Effector memory CD8-positive, alpha-beta T cell (primary cell): Measurements from ENCODE around the gene B4GALNT1.

Source experiments
- ATAC-seq: fragments of 150-1000 bp; cut with Tn5 transposase; replicated peaks from 2 replicates; pipeline ENCODE4 v1.10.0; 2021; ENCODE audit warnings: mild to moderate bottlenecking, moderate library complexity
- DNase-seq, 3 experiments: peaks; one replicate each; pipeline ENCODE4 v3.0.0; 2021
- H3K27ac Mint-ChIP-seq, 2 donors: one replicate each; pipeline ENCODE4 v1.8.0; 2022; ENCODE audit warnings: mild to moderate bottlenecking in 2 of 2, mixed read lengths in 2 of 2, moderate library complexity in 2 of 2
- H3K27me3 Mint-ChIP-seq, 2 donors: one replicate each; pipeline ENCODE4 v1.8.0; 2022; ENCODE audit warnings: mixed read lengths in 2 of 2
- H3K36me3 Mint-ChIP-seq: one replicate; pipeline ENCODE4 v1.8.0; 2022; ENCODE audit warnings: mild to moderate bottlenecking, moderate library complexity, mixed read lengths; ENCODE audit not compliant: insufficient read depth
- H3K4me1 Mint-ChIP-seq, 2 donors: one replicate each; pipeline ENCODE4 v1.8.0; 2022; ENCODE audit warnings: low read depth in 2 of 2, mixed read lengths in 2 of 2
- H3K4me3 Mint-ChIP-seq, 2 donors: one replicate each; pipeline ENCODE4 v1.8.0; 2022; ENCODE audit warnings: mild to moderate bottlenecking in 2 of 2, mixed read lengths in 2 of 2, moderate library complexity in 2 of 2
- H3K9me3 Mint-ChIP-seq, 2 donors: one replicate each; pipeline ENCODE4 v1.8.0; 2022; ENCODE audit warnings: mixed read lengths in 2 of 2

The B4GALNT1 gene

DNA sequence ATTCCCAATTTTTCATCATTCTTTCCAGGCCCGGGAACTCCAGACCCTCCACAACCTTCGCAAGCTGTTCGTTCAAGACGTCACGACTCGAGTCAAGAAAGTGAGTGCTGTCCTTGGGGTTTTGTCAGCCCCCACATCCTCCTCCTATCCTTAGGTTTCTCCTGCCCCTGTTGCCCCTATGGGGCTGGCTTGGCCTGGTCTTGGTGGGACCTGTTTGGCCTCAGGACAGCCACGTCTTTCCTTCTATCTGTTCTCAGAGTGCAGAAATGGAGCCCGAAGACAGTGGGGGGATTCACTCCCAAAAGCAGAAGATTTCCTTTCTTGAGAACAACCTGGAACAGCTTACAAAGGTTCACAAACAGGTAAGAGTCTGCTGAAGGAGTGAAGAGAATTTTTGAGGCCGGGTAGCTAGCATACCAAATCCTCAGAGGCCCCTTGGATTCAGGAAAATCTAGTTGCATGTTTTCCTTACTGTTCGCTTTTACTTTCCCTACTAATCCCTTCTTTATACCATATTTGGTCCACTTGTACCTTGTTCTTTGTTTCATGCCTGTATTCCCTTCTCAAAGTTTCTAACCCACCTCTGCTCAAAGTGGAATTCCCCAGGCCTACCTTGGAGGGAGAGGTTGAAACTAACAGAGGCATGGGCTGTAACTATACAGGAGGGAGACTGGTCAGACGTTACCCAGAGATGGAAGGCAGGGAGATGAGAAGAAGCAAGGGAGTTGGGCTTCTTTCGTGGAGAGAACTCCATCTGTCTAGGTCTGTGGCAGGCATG, 54.8 kb downstream of the B4GALNT1 start:
- DNase-seq, result no peak
- ATAC-seq, result no peak
- H3K36me3 Mint-ChIP-seq, result peaks cover 2% of the 10 kb centered on the region
- no peak overlapping the region for H3K4me3 Mint-ChIP-seq
- peaks cover 3 to 5% of the 10 kb centered on the region in 2 donors for H3K27me3 Mint-ChIP-seq
- H3K9me3 Mint-ChIP-seq, result no peaks in the 10 kb centered on the region
- H3K4me1 Mint-ChIP-seq, result peaks cover under 1 to 2% of the 10 kb centered on the region in 2 donors
- H3K27ac Mint-ChIP-seq, result no peak overlapping the region

DNA sequence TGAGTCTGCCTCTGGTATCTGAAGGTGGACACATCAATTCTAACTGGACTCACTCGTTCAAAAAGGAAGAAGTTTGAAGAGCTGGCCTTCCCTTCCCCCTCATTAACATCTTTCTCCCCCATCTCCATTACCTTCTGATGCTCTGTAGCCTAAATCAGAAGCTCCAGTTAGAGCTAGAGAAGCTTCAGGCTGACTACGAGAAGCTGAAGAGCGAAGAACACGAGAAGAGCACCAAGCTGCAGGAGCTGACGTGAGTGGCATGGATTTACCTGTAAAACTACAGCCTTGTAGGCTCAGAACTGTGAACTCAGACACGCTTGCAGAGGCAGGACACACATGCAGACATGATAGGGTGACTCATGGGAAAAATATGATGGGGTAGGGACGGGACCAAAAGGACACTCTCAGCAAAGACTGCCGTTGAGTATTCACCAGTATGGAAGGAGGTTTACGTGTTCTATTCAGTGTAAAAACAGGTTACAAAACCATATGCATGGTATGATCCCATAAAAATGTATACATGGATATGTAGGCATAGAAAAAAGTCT, 56.3 kb downstream of the B4GALNT1 start:
- H3K27me3 Mint-ChIP-seq, result no peaks in the 10 kb centered on the region
- no peaks in the 10 kb centered on the region for H3K9me3 Mint-ChIP-seq
- DNase-seq, result no peak
- H3K27ac Mint-ChIP-seq, result no peak overlapping the region
- H3K4me1 Mint-ChIP-seq, result no peaks in the 10 kb centered on the region
- no peak for ATAC-seq
- peaks cover 5% of the 10 kb centered on the region for H3K36me3 Mint-ChIP-seq
- no peak overlapping the region for H3K4me3 Mint-ChIP-seq
